ENCODE results near the gene ZFAND5.

Gene ZFAND5

GRCh38 chr9:72362680-72363139, 2.3 kb downstream of the ZFAND5 start:
- DNase-seq, result peak; percentile 21

GRCh38 chr9:72362118-72362531, 2.9 kb downstream of the ZFAND5 start:
- no peak for DNase-seq

- no peak for DNase-seq
Observed at GRCh38 chr9:72361217-72361616, 3.8 kb downstream of the ZFAND5 start.

GRCh38 chr9:72360324-72360723, 4.7 kb downstream of the ZFAND5 start:
- DNase-seq, result no peak

GRCh38 chr9:72356041-72356582, 8.9 kb downstream of the ZFAND5 start:
- DNase-seq, result no peak

GRCh38 chr9:72355153-72355552, 9.9 kb downstream of the ZFAND5 start:
- no peak for DNase-seq

GRCh38 chr9:72354704-72355103, 10.3 kb downstream of the ZFAND5 start:
- DNase-seq, result no peak

GRCh38 chr9:72353455-72354116, 11.4 kb downstream of the ZFAND5 start:
- no peak for DNase-seq

- DNase-seq, result no peak
Observed at GRCh38 chr9:72352911-72353388, 12.1 kb downstream of the ZFAND5 start.

- no peak for DNase-seq
Observed at GRCh38 chr9:72351538-72352453, 13.2 kb downstream of the ZFAND5 start.

GRCh38 chr9:72349911-72350310, 15.1 kb downstream of the ZFAND5 start:
- no peak for DNase-seq

GRCh38 chr9:72349240-72349639, 15.8 kb downstream of the ZFAND5 start:
- DNase-seq, result no peak

- no peak for DNase-seq
Observed at GRCh38 chr9:72346333-72346732, 18.7 kb downstream of the ZFAND5 start.

- no peak for DNase-seq
Observed at GRCh38 chr9:72338631-72339030, 26.4 kb downstream of the ZFAND5 start.

GRCh38 chr9:72337286-72337685, 27.7 kb downstream of the ZFAND5 start:
- DNase-seq, result no peak

- no peak for DNase-seq
Observed at GRCh38 chr9:72334658-72335337, 30.2 kb downstream of the ZFAND5 start.

GRCh38 chr9:72333709-72334108, 31.3 kb downstream of the ZFAND5 start:
- no peak for DNase-seq

GRCh38 chr9:72333197-72333596, 31.8 kb downstream of the ZFAND5 start:
- no peak for DNase-seq

- no peak for DNase-seq
Observed at GRCh38 chr9:72332351-72332750, 32.7 kb downstream of the ZFAND5 start.

- DNase-seq, result no peak
Observed at GRCh38 chr9:72327631-72328030, 37.4 kb downstream of the ZFAND5 start.

GRCh38 chr9:72326641-72327040, 38.4 kb downstream of the ZFAND5 start:
- no peak for DNase-seq

- no peak for DNase-seq
Observed at GRCh38 chr9:72324974-72325373, 40.0 kb downstream of the ZFAND5 start.

GRCh38 chr9:72322678-72323077, 42.3 kb downstream of the ZFAND5 start:
- no peak for DNase-seq
